H9 (cell line): ENCODE results near the gene IER2. TPM values are rescaled to one million over a fixed set of nuclear protein-coding genes. Genes with fewer than 3 reads are reported as not detected.

Experiments used
- DNase-seq: peaks from one replicate; pipeline ENCODE4 v3.0.0-alpha.2; 2017
- H2AFZ ChIP-seq: one replicate; pipeline ENCODE4 v1.6.1; 2013; ENCODE audit warnings: mild to moderate bottlenecking, low read length, control low read depth, moderate library complexity
- H2AK5ac ChIP-seq: 2 replicates; pipeline ENCODE4 v1.6.1; 2013; ENCODE audit warnings: low read length, control low read depth, mixed read lengths; ENCODE audit not compliant: insufficient read length
- H2BK120ac ChIP-seq: one replicate; pipeline ENCODE4 v1.6.1; 2013; ENCODE audit warnings: low read depth, mild to moderate bottlenecking, low read length, control low read depth, inconsistent platforms; ENCODE audit not compliant: poor library complexity, severe bottlenecking
- H2BK12ac ChIP-seq: 2 replicates; pipeline ENCODE4 v1.6.1; 2013; ENCODE audit warnings: low read length, control low read depth, mixed read lengths, low read depth; ENCODE audit not compliant: insufficient read length
- H2BK15ac ChIP-seq: 2 replicates; pipeline ENCODE4 v1.6.1; 2013; ENCODE audit warnings: low read depth, low read length, control low read depth
- H2BK20ac ChIP-seq: one replicate; pipeline ENCODE4 v1.6.1; 2013; ENCODE audit warnings: low read depth, mild to moderate bottlenecking, low read length, control low read depth, inconsistent platforms; ENCODE audit not compliant: poor library complexity, severe bottlenecking
- H2BK5ac ChIP-seq: 2 replicates; pipeline ENCODE4 v1.6.1; 2013; ENCODE audit warnings: low read length, control low read depth, mixed read lengths; ENCODE audit not compliant: insufficient read length
- H3K14ac ChIP-seq: 2 replicates; pipeline ENCODE4 v1.6.1; 2013; ENCODE audit warnings: low read length, control low read depth; ENCODE audit not compliant: insufficient read depth
- H3K18ac ChIP-seq: 2 replicates; pipeline ENCODE4 v1.6.1; 2013; ENCODE audit warnings: low read depth, mild to moderate bottlenecking, mixed read lengths, low read length, control low read depth; ENCODE audit not compliant: insufficient read length
- H3K23ac ChIP-seq: 2 replicates; pipeline ENCODE4 v1.6.1; 2013; ENCODE audit warnings: low read length, control low read depth, mixed read lengths, low read depth; ENCODE audit not compliant: insufficient read length
- H3K23me2 ChIP-seq: 2 replicates; pipeline ENCODE4 v1.6.1; 2013; ENCODE audit warnings: low read depth, mild to moderate bottlenecking, mixed read lengths, low read length, control low read depth; ENCODE audit not compliant: insufficient read length, poor library complexity, severe bottlenecking
- H3K27ac ChIP-seq: 2 replicates; pipeline ENCODE4 v1.5.1; 2013; ENCODE audit warnings: low read length, control low read depth, mixed read lengths, low read depth; ENCODE audit not compliant: insufficient read length
- H3K27me3 ChIP-seq: 2 replicates; pipeline ENCODE4 v1.6.1; 2013; ENCODE audit warnings: low read length, control low read depth, inconsistent platforms; ENCODE audit not compliant: insufficient read depth
- H3K4ac ChIP-seq: 2 replicates; pipeline ENCODE4 v1.6.1; 2013; ENCODE audit warnings: low read depth, mild to moderate bottlenecking, control low read depth, inconsistent platforms, low read length, moderate library complexity
- H3K4me1 ChIP-seq: 2 replicates; pipeline ENCODE4 v1.6.1; 2013; ENCODE audit warnings: low read length, control low read depth, inconsistent platforms; ENCODE audit not compliant: insufficient read depth
- H3K4me2 ChIP-seq: 2 replicates; pipeline ENCODE4 v1.6.1; 2013; ENCODE audit warnings: low read length, control low read depth, mixed read lengths; ENCODE audit not compliant: insufficient read length, insufficient read depth
- H3K56ac ChIP-seq: 2 replicates; pipeline ENCODE4 v1.6.1; 2013; ENCODE audit warnings: low read depth, mild to moderate bottlenecking, mixed read lengths, low read length, control low read depth; ENCODE audit not compliant: insufficient read length
- H3K79me1 ChIP-seq: 2 replicates; pipeline ENCODE4 v1.6.1; 2013; ENCODE audit warnings: low read depth, mild to moderate bottlenecking, moderate library complexity, low read length, control low read depth, inconsistent platforms; ENCODE audit not compliant: insufficient read depth, poor library complexity, severe bottlenecking
- H3K79me2 ChIP-seq: 2 replicates; pipeline ENCODE4 v1.6.1; 2013; ENCODE audit warnings: low read length, control low read depth, inconsistent platforms; ENCODE audit not compliant: insufficient read depth
- H3K9ac ChIP-seq: 2 replicates; pipeline ENCODE4 v1.6.1; 2013; ENCODE audit warnings: low read length, control low read depth, mixed read lengths; ENCODE audit not compliant: insufficient read length; ENCODE audit errors: extremely low read depth
- H3K9me3 ChIP-seq: one replicate; pipeline ENCODE4 v1.6.1; 2013; ENCODE audit warnings: low read depth, low read length, inconsistent platforms; ENCODE audit not compliant: control insufficient read depth
- H3T11ph ChIP-seq: one replicate; pipeline ENCODE4 v1.6.1; 2013; ENCODE audit warnings: mild to moderate bottlenecking, low read length, control low read depth, inconsistent platforms
- H4K20me1 ChIP-seq: one replicate; pipeline ENCODE4 v1.6.1; 2013; ENCODE audit not compliant: control insufficient read depth, insufficient read length, insufficient read depth
- H4K5ac ChIP-seq: 2 replicates; pipeline ENCODE4 v1.6.1; 2013; ENCODE audit warnings: low read depth, mild to moderate bottlenecking, mixed read lengths, low read length, control low read depth; ENCODE audit not compliant: insufficient read length
- H4K8ac ChIP-seq: replicated peaks from 2 replicates; pipeline ENCODE4 v1.6.1; 2013; ENCODE audit warnings: low read length, control low read depth, mixed read lengths, low read depth; ENCODE audit not compliant: insufficient read length
- H4K91ac ChIP-seq: 2 replicates; pipeline ENCODE4 v1.6.1; 2013; ENCODE audit warnings: low read depth, mild to moderate bottlenecking, moderate library complexity, mixed read lengths, low read length, control low read depth; ENCODE audit not compliant: insufficient read length
- H3K27ac Mint-ChIP-seq, 3 experiments: 2 replicates in 2 of 3; 3 replicates in 1 of 3; pipeline ENCODE4 v1.8.0; 2020 to 2021; ENCODE audit warnings: mixed read lengths in 3 of 3, mild to moderate bottlenecking in 1 of 3, moderate library complexity in 1 of 3
- H3K27me3 Mint-ChIP-seq: 2 replicates; pipeline ENCODE4 v1.8.0; 2021; ENCODE audit warnings: low read depth, mild to moderate bottlenecking, moderate library complexity, mixed read lengths
- H3K36me3 Mint-ChIP-seq, 3 experiments: 2 replicates in 2 of 3; 3 replicates in 1 of 3; pipeline ENCODE4 v1.8.0; 2020 to 2021; ENCODE audit warnings: low read depth in 3 of 3, mixed read lengths in 3 of 3; ENCODE audit not compliant: insufficient read depth in 1 of 3
- H3K4me1 Mint-ChIP-seq, 2 experiments: 2 replicates each; pipeline ENCODE4 v1.8.0; 2020; ENCODE audit warnings: mixed read lengths in 2 of 2
- H3K4me3 Mint-ChIP-seq, 2 experiments: 2 replicates in 1 of 2; 3 replicates in 1 of 2; pipeline ENCODE4 v1.8.0; 2020 to 2021; ENCODE audit warnings: mild to moderate bottlenecking in 2 of 2, mixed read lengths in 2 of 2, moderate library complexity in 1 of 2
- H3K9me3 Mint-ChIP-seq, 2 experiments: 2 replicates in 1 of 2; 3 replicates in 1 of 2; pipeline ENCODE4 v1.8.0; 2020; ENCODE audit warnings: mild to moderate bottlenecking in 2 of 2, mixed read lengths in 2 of 2, moderate library complexity in 1 of 2
- CTCF ChIP-seq: fragments of 200-600 bp; sonication (generic); conservative IDR thresholded peaks from 3 replicates; pipeline ENCODE4 v1.8.0; 2021; ENCODE audit warnings: antibody characterized with exemption, mild to moderate bottlenecking
- WGBS: extraction: QIAGEN DNeasy Blood & Tissue Kit; methylation state at CpG from one replicate; pipeline ENCODE4 v1.1.7; 2013; ENCODE audit warnings: missing lambda C conversion rate, low lambda C conversion rate, mixed read lengths; ENCODE audit not compliant: insufficient read length; ENCODE audit errors: extremely low coverage; 5-methylcytosine and 5-hydroxymethylcytosine counted together
- total RNA-seq: library from RNA; stranded (reverse); gene quantifications from 2 replicates; pipeline ENCODE4 v1.2.1, GENCODE V29; 2021

IER2 gene
- total RNA-seq, 1 experiment from 2014 or later, result 160 TPM

DNA sequence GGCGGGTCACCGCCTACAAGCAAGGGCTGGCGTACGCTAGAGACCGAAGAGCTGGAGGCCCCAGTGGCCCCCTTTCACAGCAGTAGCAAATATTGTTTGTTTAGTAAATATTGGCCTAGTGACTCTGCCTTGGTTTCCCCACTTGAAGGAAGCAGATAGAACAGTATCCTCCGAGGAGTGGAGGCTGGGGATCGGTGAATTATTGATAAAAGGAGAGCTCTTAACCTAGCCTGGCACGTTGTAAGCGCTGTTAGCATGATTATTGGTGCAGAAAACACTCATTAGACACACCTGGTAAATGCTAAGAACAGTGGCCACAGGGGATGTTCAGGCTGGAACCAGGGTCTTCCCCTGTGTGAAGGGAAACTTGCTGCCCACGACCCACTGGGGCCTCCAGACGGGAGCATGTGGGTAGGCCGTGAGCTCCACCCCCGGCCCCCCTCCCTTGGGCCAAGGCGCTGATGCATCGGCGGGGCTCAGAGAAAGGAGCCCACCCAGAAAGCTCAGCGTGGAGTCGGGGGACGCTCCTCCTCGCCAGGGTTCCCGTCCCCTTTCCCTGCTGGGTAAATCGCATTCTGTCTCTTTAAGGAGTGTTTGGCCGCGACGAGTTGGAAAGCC lies 2.3 kb downstream of the IER2 start:
- H3K4me1 ChIP-seq, result no peaks in the 10 kb centered on the region; the same call in 1 of the 2 replicates
- no peaks in the 10 kb centered on the region for H4K20me1 ChIP-seq
- no peaks in the 10 kb centered on the region for H3K27me3 ChIP-seq
- no peak overlapping the region for H4K8ac ChIP-seq
- H2AK5ac ChIP-seq, result no peak overlapping the region
- H3K4me2 ChIP-seq, result peak overlapping the region; percentile 78
- H4K91ac ChIP-seq, result peak overlapping the region; percentile 87
- H3K27ac ChIP-seq, result peak overlapping the region; percentile 89
- no CpG with 5 or more reads among the region's 25 CpGs for WGBS
- H3K14ac ChIP-seq, result peak overlapping the region; percentile 85; the same call in 1 of the 2 replicates
- H3K56ac ChIP-seq, result peak overlapping the region; percentile 15
- no peak overlapping the region for H2BK5ac ChIP-seq
- peaks cover 12% of the 10 kb centered on the region for H3K27me3 Mint-ChIP-seq
- no peaks in the 10 kb centered on the region for H3K9me3 ChIP-seq
- no peak for DNase-seq
- peak overlapping the region; percentile 96 to 97 for H3K4me3 Mint-ChIP-seq
- H4K5ac ChIP-seq, result peak overlapping the region; percentile 4
- H2BK120ac ChIP-seq, result peak overlapping the region; percentile 97
- H2AFZ ChIP-seq, result no peak overlapping the region
- peaks cover 22% of the 10 kb centered on the region for H3K23me2 ChIP-seq
- H3K9me3 Mint-ChIP-seq, result peaks cover 8 to 9% of the 10 kb centered on the region in 2 experiments; a peak in 3 of 5 replicates
- no peak for TF ChIP-seq CTCF
- H3K23ac ChIP-seq, result no peak overlapping the region
- peaks cover 20 to 25% of the 10 kb centered on the region in 2 experiments for H3K4me1 Mint-ChIP-seq
- no peak overlapping the region for H2BK12ac ChIP-seq
- no peaks in the 10 kb centered on the region for H3K79me1 ChIP-seq
- peak overlapping the region; percentile 90 for H3K9ac ChIP-seq
- peaks cover 14 to 21% (median 18%) of the 10 kb centered on the region in 3 experiments for H3K36me3 Mint-ChIP-seq
- H3K4ac ChIP-seq, result peak overlapping the region; percentile 95; the same call in 1 of the 2 replicates
- peaks cover 17% of the 10 kb centered on the region; the same call in 1 of the 2 replicates for H3K79me2 ChIP-seq
- no peak overlapping the region for H2BK15ac ChIP-seq
- peak overlapping the region; percentile 96 for H3K18ac ChIP-seq
- no peak overlapping the region for H2BK20ac ChIP-seq
- peak overlapping the region; percentile 69 for H3T11ph ChIP-seq
- peak overlapping the region; percentile 98 to 100 (median 99) for H3K27ac Mint-ChIP-seq
